HG03565 (cell line): Measurements from ENCODE around the gene HCFC1.

Experiments used
- ATAC-seq: cut with Tn5 transposase; IDR thresholded peaks from one replicate; pipeline ENCODE4 v1.9.1; 2021; ENCODE audit warnings: mild to moderate bottlenecking, moderate library complexity; ENCODE audit not compliant: unreplicated experiment

Gene HCFC1

DNA sequence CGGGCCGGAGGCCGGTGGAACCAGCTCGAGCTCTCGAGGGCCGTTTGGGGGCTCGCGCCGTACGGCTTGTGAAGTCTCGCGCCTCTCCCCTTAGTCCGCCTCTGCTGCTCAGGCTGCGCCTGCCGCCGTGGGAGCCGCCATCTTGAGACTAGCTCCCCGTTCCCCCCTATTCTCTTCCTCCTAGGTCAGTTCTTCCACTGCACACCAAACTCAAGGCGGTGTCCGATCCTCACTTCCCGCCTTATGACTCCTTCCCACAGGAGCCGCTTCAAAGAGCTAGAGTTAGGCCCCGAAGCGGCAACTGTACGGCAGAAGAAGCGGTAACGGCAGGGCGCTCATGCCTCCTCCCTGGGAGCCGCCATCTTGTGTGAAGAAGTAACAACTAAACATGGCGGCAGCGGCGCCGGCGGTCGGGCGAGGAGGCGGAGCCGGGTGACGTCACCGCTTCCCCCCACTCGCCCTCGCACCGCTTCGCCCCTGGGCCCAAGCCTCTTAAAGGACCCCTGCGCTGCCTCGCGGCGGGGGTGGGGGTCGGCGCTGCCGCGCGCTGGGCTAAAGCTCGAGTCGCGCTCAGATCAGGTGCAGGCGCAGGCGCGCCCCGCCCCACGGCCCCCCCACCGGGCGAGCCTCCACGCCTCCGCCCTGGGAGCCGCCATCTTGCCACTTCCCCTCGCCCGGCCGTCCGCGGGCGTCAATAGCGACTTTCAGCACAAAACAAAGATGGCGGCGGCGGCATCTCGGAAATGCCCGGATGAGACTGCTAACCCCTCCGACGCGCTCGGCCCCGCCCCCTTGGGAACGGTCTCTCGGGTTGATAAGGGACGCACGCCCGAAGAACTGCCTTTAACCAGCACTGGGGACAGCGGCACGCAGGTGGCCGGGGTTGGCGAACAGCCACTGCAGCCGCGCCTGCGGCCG, at the start of gene HCFC1:
TSS of gene HCFC1 (minus strand) at position 369 of the 918 bp plus-strand sequence. CDS start 978 bp downstream, outside the sequence.
- ATAC-seq: peak; percentile 23

DNA sequence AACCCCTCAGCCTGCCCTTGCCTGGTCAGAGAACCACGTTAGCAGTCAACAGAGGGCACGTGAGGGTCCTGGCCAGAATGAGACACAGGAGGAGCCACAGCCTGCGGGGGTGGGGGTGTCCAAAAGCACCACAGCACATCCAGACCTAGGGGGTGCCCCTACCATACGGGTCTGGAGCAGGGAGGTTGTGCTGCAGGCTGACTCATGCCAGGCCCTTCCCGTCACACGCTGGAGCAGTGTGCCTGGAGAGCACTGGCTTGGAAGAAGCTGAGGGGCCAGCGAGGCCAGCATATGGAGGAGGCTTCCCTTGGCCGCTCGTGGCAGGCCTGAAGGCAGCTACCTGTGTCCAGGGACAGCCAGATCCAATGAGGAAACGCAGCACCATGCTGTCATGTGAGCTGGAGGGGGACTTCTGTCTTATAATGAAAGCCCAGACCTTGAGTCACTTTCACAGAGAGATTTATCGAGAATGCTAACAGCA, 49.6 kb upstream of the HCFC1 start:
- no peak for ATAC-seq

DNA sequence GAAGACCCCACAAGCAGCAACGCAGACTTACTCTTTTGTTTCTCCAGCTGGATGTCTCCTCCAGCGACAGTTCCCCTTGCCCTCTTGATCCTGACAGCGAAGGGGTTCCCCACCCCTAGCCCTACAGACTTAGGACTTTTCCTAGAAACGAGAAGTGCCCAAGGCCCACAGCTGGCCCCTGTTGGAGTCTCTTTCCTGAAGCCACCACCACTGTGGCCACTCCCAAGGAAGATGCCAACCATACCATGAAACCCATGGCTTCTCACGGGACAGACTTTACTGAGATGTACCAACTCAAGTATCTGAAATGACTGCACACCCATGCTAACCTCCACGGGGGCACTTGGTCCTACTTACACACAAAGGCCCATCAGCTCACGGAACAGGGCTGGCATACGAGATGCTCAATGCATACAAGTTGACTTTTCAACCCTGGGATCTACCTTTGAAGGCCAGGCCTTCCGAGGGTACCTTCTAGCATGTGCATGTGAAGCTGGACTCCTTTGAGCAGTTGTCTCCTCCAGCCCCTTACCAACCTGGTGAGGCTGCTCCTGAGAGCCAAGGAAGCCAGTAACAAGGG, 49.0 kb upstream of the HCFC1 start:
- no peak for ATAC-seq

DNA sequence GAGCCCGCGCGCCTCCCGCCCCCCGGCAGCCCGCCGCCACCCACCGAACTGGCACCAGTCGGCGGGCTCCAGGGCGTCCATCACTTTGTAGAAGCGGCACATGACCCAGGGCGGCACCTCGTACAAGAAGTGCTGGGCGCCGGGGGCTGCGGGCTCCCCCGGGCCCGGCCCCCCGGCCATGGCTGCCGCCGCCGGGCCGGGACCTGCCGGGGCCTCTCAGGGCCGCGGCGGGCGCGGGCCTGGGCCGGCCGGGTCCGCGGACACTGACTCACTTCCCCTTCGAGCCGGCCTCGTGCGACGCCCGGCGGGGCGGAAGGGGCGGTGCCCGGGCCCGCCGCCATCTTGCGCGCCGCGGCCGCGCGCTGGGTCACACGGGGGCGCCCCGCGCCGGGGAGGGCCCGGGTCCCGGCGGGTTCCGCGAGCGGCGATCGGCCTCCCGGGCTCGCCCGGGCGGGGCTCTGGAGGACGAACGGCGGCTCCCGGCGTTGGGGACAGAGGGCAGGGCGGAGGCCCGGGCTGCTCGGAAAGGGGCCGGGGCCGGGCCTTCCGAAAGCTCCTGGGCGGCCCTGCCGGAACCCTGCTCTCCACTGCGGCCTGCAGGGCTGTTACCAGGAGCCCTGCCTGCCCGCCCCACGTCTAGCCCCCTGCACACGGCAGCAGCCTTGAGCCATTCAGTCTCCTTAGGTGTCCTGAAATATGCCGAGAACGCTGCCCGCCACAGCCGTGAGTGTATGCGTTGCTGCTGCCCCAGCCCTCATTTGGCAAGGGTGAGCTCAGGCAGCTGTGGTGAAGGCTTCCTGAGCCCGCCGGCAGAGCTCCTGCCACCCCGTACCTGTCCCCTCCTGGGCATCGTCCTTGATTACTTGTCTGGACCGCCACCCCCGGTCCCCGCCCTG, 48.3 kb upstream of the HCFC1 start, which contains the start of gene IRAK1:
TSS of gene IRAK1 (minus strand) at position 270 of the 896 bp plus-strand sequence. CDS start at position 180, 90 bp downstream.
- ATAC-seq: peak; percentile 56

DNA sequence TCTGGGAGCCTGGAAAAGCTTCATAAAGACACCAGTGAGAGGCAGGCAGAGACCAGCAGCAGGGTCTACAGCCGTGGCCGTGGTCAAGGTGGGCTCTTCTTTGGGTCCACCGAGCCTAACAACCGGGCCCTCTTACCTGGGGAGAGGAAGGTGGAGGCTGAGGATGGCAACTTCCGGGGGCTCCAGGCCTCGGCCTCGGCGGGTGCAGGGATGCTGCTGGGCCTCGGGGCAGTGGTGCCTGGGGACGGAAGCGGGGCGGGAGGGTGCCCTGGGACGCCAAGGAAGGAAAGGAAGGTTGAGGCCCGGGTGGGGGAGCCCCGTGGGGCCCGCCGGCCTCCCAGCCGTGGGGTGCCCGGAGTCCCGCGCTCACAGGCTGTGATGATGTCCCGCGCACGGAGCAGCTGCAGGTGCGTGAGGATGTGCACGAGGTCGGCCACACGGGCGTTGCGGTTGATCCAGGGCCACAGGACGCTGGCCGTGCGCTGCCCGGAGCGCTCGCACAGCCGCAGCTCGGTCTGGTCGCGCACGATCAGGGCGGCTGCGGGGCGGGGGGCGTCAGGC, 47.5 kb upstream of the HCFC1 start:
- ATAC-seq: no peak

DNA sequence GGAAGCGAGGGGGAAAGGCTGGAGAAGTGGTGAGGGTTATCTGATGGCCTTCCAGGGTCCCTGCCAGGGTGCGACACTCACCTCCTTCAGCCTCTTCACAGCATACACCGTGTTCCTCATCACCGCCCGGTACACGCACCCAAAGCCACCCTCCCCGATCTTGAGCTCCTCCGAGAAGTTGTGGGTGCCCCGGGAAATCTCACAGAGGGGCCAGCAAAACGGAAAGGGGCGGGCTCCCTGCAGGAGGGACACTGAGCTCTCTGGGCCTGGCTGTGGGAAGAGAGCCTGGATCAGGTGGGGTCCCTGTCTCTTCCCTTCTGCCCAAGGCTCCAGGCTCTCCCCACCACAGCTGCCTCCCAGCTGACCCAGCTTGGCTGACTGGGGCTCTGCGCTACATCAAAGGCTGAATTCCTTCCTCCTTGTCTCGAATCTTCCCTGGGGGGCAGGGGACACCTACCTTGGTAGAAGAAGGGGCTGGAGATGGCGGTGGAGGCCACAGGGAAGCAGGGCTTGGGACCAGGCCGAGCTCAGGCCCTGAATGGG, 47.0 kb upstream of the HCFC1 start:
- no peak for ATAC-seq

DNA sequence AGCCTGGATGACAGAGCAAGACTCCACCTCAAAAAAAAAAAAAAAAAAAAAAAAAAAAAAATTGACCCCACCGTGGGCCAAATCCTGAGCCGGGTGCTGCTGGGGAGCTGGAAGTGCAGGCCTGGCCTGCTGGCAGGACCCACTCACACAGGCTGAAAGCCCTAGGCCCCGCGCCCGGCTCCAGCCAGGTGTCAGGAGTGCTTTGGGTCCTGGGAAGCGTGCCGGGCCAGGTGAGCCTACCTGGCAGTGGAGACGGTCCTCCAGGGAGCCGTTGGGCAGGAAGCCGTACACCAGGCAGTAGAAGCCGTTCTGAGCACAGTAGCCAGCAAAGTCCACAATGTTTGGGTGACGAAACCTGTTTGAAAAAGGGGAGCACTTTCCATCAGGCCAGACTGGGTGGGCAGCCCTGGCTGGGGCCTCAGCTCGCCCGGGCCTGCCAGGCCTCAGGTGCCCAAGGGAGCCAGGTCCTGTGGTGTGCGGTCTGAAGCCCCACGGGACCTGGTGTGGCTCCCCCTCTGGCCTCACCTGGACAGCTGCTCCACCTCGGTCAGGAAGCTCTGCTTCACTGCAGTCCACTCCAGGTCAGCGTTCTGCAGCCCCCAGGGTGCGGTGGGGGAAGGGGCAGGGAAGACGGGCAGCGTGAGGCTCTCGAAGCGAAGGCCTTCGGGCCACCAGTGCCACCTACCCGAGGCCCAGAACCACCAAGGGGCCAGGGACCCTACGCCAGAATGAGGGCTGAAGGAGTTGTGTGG, 46.3 kb upstream of the HCFC1 start:
- no peak for ATAC-seq

DNA sequence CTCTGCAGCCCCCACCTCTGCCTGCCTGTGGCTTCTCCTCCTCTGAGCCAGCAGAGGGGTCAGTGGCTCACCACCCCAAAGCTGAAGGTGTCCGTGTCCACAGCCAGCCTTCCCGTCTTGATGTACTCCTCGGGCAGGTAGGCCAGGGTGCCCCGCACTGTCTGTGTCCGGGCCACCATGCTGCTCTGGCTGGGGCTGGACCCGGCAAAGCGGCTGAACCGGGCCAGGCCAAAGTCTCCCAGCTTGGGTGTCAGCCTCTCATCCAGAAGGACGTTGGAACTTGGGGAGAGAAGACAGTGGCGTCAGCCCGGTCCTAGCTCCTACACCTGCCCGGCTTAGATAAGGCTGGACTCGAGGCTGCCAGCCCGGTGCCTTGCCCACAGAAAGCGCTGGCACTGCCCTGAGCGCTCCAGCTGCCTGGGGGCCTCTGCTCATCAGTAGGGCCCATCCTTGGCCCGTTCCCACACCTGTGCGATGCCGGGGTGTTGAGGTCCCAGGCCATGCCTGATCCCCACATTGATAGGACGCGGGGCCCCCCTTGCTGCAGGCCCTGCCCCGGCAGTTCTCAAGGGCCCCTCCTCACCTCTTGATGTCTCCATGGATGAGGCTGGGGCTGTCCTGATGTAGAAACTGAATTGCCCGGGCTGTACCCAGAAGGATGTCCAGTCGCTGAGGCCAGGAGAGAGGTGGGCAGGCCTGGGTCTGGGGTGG, 44.9 kb upstream of the HCFC1 start:
- ATAC-seq: no peak

DNA sequence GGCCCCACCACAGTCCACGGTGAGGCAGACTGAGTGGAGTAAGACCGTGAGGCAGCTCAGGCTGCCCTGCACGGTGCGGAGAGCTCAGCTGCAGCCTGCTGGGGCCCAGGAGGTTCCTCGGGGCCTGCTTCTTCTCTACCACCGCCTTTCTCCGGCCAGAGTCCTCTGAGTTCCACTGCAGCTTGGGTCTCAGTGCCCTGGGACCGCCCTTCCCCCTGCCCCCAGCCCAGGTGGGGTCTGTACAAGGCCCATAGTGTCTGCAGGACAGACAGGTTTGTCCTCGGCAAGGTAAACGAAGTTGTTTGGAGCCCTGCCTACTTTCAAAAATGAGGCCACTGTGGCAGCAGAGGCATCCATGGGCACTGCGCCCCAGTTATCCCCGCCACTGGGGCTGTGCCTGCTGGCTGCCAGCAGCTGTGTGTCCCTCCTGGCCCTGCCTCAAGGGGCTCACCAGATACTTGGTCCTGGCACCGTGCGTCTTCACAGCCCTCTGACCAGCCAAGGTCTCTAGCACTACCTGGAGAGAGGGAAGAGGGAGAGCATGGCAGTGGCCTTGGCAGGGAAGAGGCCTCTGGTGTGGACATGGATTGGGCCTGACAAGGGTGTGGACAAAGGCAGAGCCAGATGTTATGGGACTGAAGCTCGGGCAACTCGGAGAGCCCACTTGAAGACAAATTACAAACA, 44.1 kb upstream of the HCFC1 start:
- ATAC-seq: no peak

DNA sequence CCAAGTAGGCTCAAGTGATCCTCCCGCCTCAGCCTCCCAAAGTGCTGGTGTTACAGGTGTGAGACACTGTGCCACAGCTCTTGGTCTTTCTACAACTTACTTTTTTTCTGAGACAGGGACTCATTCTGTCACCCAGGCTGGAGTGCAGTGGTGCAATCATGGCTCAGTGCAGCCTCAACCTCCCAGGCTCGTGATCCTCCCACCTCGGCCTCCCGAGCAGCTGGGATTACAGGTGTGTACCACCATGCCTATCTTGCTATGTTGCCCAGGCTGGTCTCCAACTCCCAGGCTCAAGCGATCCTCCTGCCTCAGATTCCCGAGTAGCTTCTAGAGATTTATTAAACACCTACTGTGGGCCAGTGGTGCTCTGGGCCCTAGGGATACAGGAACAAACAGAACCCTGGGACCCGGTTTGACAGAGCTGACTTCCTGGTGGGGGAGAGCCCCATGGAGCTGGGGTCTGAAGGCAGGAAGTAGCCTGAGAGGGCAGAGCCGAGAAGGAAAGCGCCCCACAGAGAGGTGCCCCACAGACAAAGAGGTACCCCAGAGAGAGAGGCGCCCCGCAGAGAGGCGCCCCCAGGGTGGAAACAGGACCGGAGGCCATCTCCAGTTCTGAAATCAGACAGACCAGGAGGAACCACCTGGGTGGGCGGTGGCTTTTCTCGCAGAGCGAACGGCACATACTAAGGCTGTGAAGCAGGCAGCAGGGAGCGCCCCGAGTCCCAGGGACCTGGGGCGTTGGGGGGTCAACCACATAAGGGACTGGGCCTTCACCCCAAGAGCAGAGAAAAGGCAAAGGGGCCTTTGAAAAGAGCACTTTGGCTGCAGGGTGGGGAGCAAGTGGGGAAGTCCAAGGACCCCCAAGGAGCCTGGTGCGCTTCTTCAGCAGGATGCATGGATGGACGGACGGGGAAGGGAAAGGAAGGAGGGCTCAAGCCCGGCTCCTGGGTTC, 43.1 kb upstream of the HCFC1 start:
- no peak for ATAC-seq

DNA sequence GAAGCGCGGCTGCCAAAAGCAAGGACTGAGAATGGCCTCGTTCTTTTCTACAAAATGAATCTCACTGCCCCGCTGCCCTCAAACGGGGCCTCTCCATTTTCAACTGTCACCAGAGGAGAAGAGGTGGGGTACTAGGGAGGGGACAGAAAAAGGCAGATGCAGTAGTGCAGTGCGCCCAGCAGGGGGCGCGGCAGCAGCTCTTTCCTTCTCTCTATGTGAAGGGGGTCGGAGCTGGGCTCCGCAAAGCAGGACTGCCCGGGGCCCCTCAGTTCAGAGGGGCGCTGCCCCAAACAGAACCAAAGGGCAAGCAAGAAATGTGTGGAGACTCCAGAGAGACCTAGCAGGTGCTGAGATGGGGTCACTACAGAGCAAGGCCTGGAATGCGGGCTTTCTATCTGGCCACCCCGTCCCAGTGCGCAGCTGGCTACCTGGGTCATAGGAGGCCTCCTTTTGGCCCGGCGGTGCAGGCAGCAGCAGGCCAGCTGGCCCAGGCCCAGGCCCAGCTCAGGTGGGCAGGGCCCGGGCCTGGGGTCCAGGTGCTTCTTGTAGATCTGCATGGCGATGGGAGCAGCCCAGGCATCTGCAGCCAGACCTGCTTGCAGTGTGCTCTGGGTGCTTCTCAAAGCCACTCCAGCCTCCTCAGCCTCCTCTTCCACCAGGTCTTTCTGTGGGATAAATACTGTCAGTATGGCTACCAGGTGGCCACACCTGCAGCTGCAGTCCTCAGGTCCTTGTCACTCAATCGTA, 42.2 kb upstream of the HCFC1 start:
- ATAC-seq: no peak

DNA sequence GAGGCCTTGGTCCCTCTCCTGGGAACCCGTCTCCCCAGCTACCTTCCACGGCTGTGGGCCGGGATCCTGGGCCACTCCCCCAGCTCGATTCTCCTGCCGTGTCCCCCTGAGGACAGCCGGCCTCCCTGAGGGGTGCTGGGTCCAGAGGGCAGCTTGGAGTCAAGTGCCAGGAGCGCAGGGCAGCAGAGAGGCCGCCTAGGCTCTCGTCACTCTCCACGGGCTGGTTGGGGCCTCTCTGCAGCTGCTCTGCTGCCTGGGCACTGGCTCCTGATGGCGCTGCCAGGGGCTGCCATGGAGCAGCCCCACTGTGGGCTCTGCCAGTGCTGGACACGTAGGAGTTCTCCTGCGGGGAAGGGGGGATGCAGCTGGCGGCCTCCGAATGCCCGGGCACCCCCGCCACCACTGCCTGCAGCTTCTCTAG, 41.4 kb upstream of the HCFC1 start:
- ATAC-seq: no peak

DNA sequence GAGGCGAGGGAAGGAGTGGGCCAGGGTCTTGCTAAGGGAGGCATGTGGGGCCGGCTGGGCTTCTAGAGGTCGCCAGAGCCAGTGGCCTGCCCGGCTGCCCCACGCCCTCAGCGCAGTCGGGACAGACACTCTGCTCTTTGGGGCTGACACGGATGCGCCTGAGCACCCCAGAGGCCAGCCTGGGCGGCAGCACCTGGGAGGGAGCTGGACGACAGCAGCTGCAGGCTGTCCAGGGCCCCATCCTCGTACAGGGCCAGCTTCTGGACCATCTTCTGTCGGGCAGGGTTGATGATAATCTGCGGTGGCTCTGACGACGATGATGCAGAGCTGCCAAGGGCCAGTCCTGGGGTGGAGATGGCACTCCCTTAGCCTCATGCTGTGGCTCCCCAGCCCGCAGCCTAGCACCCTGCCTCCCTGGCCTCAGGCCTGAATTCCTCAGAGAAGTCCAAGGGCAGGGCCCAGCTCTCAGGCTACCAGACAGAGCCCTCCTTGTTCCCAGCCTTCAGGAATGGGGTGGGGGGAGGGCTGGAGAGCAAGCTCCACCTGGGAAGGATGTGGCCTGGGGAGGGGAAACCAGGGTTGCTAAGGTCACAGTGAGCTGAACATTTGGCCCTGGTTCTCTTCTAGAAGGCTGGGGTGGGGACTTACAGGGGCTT, 40.8 kb upstream of the HCFC1 start:
- ATAC-seq: no peak

DNA sequence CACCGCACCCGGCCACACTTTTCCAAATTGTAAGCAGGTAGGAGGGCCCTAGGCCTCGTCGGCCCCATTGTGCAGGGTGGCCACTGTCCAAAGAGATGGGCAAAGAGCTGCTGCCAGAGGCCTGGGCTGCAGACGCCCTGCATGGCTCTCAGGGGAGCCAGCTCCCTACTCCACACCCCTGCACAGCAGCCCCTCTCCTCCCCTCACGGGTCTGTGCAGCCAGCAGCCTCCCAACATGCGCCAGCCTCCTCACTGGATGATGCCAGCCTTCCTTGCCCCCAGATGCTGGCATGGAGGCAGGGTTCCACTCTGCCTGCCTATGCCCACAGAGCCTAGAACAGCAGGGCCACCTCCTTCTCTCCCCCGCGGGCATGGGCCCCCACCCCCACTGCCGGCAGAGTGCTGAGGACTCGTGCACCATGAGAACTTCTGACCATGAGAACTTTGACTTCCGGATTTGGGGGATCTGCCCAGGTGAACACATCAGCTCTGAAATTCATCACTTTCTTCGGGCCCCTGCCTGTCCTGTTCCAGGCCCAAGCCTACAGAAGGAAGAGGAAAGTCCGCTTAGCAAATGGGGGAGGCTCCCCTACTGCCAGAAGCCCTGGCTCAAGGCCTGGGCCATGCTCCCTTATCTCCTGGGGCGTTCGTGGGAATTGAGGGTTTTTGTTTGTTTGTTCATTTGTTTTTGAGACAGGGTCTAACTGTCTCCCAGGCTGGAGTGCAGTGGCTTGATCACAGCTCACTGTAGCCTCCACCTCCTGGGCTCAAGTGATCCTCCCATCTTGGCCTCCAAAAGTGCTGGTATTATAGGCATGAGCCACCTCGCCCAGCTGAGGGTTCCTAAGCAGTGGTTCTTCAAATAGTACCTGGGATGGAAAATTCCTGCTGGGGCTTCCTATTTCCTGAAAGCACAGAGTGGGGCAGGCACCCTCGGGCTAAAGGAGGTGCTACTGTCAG, 40.0 kb upstream of the HCFC1 start:
- ATAC-seq: no peak
